ENCODE results near the gene U2AF1L4. TPM values are rescaled to one million over a fixed set of nuclear protein-coding genes. Genes with fewer than 3 reads are reported as not detected.

The U2AF1L4 gene
- total RNA-seq, 1 donor from 2014 or later: 17.2 TPM

DNA sequence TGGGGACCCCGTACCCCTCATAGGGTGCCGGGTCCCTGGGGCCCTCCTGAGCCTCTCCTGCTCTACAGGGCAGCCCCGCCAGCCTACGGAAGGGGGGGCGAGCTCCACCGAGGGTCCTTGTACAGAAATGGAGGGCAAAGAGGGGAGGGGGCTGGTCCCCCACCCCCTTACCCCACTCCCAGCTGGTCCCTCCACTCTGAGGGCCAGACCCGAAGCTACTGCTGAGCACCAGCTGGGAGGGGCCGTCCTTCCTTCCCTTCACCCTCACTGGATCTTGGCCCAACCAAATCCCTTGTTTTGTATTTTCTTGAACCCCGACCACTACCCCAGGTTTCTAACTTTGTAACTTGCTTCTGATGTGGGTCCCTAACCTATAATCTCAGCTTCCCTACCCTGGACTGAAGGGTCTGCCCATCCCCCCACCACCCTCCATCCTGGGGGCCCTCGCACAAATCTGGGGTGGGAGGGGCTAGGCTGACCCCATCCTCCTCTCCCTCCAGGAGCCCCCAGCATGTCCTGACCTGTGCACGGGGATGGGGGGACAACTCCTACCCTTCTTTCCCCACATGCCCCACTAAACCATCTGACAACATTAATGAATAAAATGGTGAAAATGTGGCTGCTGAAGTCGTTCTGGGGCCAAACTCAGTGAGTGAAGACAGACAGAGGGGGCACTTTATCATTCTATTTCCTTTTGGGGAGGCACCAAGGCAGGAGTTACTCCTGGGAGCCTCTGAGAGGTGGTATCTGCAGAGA, 43.2 kb upstream of the U2AF1L4 start:
- Histone ChIP-seq H3K9me3 (ENCODE audit: low read depth) (no peaks in the 10 kb centered on the region), H3K9ac (no peak overlapping the region), H3K27me3 (peaks cover 25% of the 10 kb centered on the region), H3K4me1 (peaks cover 10% of the 10 kb centered on the region), H3K36me3 (no peaks in the 10 kb centered on the region), H3K4me3 (no peak overlapping the region), H2AFZ (replicated peaks) (no peak overlapping the region), H3K27ac (no peak overlapping the region), H3K79me2 (ENCODE audit: low read depth) (no peaks in the 10 kb centered on the region), H4K20me1 (ENCODE audit: low read depth) (peaks cover 18% of the 10 kb centered on the region), H3F3A (ENCODE audit: low read depth) (peaks cover 15% of the 10 kb centered on the region), H3K4me2 (no peak overlapping the region)
- Mint-ChIP-seq H3K27ac (no peak overlapping the region), H3K4me1 (no peaks in the 10 kb centered on the region), H3K4me3 (no peak overlapping the region), H3K27me3 (ENCODE audit: insufficient read depth, low read depth) (peaks cover 4% of the 10 kb centered on the region), H3K9me3 (no peaks in the 10 kb centered on the region), H3K36me3 (peaks cover 1% of the 10 kb centered on the region)
- TF ChIP-seq EZH2 (IDR thresholded peaks at IDR 0.05) (no peak), EZH2phosphoT487 (IDR thresholded peaks at IDR 0.05) (no peak)
- TF ChIP-seq, protein P1, sequence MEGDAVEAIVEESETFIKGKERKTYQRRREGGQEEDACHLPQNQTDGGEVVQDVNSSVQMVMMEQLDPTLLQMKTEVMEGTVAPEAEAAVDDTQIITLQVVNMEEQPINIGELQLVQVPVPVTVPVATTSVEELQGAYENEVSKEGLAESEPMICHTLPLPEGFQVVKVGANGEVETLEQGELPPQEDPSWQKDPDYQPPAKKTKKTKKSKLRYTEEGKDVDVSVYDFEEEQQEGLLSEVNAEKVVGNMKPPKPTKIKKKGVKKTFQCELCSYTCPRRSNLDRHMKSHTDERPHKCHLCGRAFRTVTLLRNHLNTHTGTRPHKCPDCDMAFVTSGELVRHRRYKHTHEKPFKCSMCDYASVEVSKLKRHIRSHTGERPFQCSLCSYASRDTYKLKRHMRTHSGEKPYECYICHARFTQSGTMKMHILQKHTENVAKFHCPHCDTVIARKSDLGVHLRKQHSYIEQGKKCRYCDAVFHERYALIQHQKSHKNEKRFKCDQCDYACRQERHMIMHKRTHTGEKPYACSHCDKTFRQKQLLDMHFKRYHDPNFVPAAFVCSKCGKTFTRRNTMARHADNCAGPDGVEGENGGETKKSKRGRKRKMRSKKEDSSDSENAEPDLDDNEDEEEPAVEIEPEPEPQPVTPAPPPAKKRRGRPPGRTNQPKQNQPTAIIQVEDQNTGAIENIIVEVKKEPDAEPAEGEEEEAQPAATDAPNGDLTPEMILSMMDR (IDR thresholded peaks at IDR 0.05): no peak
- no peak for DNase-seq (ENCODE audit: low spot score)

- peaks cover 2% of the 10 kb centered on the region for H3K27me3 Mint-ChIP-seq (ENCODE audit: insufficient read depth, low read depth)
- H3K4me1 ChIP-seq: peaks cover 10% of the 10 kb centered on the region
- no peak overlapping the region for H3K27ac Mint-ChIP-seq
- H3K4me3 Mint-ChIP-seq: no peak overlapping the region
- no peak overlapping the region for H2AFZ ChIP-seq (replicated peaks)
- H3K9me3 ChIP-seq (ENCODE audit: low read depth): no peaks in the 10 kb centered on the region
- no peak for DNase-seq (ENCODE audit: low spot score)
- H4K20me1 ChIP-seq (ENCODE audit: low read depth): peaks cover 19% of the 10 kb centered on the region
- H3K36me3 Mint-ChIP-seq: peaks cover 1% of the 10 kb centered on the region
- peaks cover 17% of the 10 kb centered on the region for H3F3A ChIP-seq (ENCODE audit: low read depth)
- no peak overlapping the region for H3K27ac ChIP-seq
- no peaks in the 10 kb centered on the region for H3K4me1 Mint-ChIP-seq
- H3K9me3 Mint-ChIP-seq: no peaks in the 10 kb centered on the region
- H3K9ac ChIP-seq: no peak overlapping the region
- no peak overlapping the region for H3K4me2 ChIP-seq
- no peak overlapping the region for H3K4me3 ChIP-seq
- H3K79me2 ChIP-seq (ENCODE audit: low read depth): no peaks in the 10 kb centered on the region
- TF ChIP-seq EZH2phosphoT487 (IDR thresholded peaks at IDR 0.05) (no peak), EZH2 (IDR thresholded peaks at IDR 0.05) (no peak)
- TF ChIP-seq, protein P1 (IDR thresholded peaks at IDR 0.05): no peak
- H3K36me3 ChIP-seq: no peaks in the 10 kb centered on the region
- H3K27me3 ChIP-seq: peaks cover 30% of the 10 kb centered on the region
Observed at GRCh38 chr19:35787227-35787799, 42.1 kb upstream of the U2AF1L4 start.

GRCh38 chr19:35786299-35787160, 41.3 kb upstream of the U2AF1L4 start:
- no peaks in the 10 kb centered on the region for H3K79me2 ChIP-seq (ENCODE audit: low read depth)
- Mint-ChIP-seq H3K27ac (no peak overlapping the region), H3K27me3 (ENCODE audit: insufficient read depth, low read depth) (peaks cover 2% of the 10 kb centered on the region), H3K9me3 (no peaks in the 10 kb centered on the region), H3K4me3 (no peak overlapping the region), H3K36me3 (peaks cover 1% of the 10 kb centered on the region), H3K4me1 (no peaks in the 10 kb centered on the region)
- no peak overlapping the region for H2AFZ ChIP-seq (replicated peaks)
- TF ChIP-seq EZH2phosphoT487 (IDR thresholded peaks at IDR 0.05) (no peak), EZH2 (IDR thresholded peaks at IDR 0.05) (no peak)
- TF ChIP-seq, protein P1 (IDR thresholded peaks at IDR 0.05): no peak
- H3F3A ChIP-seq (ENCODE audit: low read depth): peaks cover 17% of the 10 kb centered on the region
- DNase-seq (ENCODE audit: low spot score): no peak
- H4K20me1 ChIP-seq (ENCODE audit: low read depth): peaks cover 22% of the 10 kb centered on the region
- H3K9me3 ChIP-seq (ENCODE audit: low read depth): no peaks in the 10 kb centered on the region
- H3K4me2 ChIP-seq: no peak overlapping the region
- H3K4me1 ChIP-seq: peaks cover 10% of the 10 kb centered on the region
- no peaks in the 10 kb centered on the region for H3K36me3 ChIP-seq
- H3K27ac ChIP-seq: no peak overlapping the region
- peaks cover 30% of the 10 kb centered on the region for H3K27me3 ChIP-seq
- no peak overlapping the region for H3K4me3 ChIP-seq
- no peak overlapping the region for H3K9ac ChIP-seq
